Measurements from ENCODE around the gene WASL.
"Not testable (repeated sequence)": the region's sequence is repeated elsewhere in the genome, so short reads cannot be mapped to it uniquely, and the experiment has no call there.

WASL gene

DNA sequence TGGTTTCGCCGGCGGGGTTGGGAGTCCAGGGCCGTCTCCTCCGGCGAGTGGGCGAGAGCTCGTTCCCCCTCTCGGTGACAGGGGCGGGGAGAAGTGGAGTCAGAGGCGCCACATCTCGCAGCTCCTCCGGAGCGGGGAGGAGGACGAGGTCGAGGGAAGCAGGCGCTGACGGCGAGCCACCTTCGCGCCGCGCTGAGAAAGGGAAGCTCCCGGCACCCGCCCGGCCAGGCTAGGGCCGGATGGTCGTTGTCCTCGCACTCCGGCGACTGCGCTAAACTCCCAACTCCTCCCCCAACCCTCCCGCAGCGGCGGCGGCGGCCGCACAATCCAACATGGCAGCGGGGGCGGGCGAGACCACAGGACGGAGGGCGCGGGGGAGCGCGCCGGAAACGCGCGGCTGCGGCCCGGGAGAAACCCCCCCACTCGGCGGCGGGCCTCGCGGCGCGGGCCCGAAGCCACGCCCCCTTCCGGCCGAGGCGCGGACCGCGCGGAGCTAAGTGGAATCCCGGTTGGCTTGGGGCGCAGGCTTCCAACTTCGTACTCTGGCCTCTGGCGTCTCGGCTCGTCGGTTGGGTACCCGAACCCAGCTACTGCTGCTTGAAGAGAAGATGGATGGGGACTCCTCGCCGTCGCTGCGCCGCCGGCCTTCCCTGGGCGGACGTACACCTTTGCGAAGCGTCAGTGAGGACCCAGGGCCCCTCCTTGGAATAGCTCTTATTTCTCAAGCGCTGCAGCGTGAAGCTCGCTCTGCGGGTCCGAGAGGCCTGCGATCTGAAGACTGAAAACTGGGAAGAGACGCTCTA lies at the start of gene WASL:
Gene WASL (minus strand): TSS at position 270 of the 803 bp plus-strand sequence. CDS start 269 bp downstream, at position 1.
- TF ChIP-seq, protein P1, sequence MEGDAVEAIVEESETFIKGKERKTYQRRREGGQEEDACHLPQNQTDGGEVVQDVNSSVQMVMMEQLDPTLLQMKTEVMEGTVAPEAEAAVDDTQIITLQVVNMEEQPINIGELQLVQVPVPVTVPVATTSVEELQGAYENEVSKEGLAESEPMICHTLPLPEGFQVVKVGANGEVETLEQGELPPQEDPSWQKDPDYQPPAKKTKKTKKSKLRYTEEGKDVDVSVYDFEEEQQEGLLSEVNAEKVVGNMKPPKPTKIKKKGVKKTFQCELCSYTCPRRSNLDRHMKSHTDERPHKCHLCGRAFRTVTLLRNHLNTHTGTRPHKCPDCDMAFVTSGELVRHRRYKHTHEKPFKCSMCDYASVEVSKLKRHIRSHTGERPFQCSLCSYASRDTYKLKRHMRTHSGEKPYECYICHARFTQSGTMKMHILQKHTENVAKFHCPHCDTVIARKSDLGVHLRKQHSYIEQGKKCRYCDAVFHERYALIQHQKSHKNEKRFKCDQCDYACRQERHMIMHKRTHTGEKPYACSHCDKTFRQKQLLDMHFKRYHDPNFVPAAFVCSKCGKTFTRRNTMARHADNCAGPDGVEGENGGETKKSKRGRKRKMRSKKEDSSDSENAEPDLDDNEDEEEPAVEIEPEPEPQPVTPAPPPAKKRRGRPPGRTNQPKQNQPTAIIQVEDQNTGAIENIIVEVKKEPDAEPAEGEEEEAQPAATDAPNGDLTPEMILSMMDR (conservative IDR thresholded peaks at IDR 0.05; ENCODE audit: low read depth, low read length): no peak
- DNase-seq (ENCODE audit: low read depth): peak; percentile 92
- H3K4me3 ChIP-seq (ENCODE audit: low read depth, low read length): peak within 1 kb of the TSS; percentile 78

DNA sequence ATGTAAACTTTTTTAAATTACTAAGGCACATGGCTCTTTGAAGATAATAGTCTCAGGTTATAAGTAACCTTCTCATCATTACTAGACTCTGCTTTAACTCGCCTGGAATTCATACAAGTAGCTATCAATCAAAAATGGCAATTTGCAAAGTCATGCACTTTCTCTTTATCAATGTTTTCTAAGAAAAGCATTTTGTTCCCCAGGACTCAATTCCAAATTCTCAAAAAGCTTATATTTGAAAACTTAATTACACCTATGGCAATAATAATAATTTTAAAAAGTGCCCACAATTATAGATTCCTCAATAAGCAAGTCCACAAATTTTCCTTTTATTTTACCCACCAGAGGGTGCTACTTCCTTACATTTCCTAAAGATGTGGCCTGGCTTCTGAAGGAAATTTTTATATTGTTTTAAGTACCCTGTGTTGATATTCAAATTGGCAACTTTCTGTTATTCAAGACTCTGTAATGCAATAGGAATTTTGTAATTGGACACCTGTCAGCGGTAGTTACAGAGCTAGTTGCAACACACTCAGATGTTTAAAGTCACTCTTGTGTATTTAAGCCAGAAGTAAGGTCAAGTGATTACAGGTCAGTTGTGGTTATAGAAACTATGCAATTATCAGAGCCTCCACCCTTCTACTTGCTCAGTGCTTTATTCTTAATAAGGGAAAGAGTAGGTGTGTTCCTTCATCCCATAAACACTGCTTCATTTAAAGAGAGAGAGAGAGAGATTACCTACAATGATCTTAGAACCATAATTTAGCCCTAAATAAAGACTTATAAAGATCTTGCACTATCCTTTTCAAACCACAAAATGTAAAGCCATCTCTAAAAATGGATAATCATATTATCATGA lies 49.1 kb upstream of the WASL start:
- no peak overlapping the region for H3K4me3 ChIP-seq (ENCODE audit: low read depth, low read length)
- DNase-seq (ENCODE audit: low read depth): peak; percentile 96
- TF ChIP-seq, protein P1 (conservative IDR thresholded peaks at IDR 0.05; ENCODE audit: low read depth, low read length): peak; percentile 54

DNA sequence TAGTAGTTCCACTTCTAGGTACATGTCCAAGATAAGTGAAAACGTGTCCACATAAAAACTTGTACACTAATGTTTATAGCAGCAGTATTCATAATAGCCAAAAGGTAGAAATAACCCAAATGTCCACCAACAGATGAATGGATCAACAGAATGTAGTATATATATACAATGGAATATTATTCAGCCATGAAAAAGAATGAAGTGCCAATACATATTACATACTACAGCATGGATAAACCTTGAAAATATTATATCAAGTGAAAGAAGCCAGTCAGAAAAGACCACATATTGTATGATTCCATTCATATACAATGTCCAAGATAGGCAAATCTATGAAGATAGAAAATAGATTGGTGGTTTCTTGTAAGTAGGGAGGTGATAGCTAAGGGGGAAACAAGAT lies 47.8 kb upstream of the WASL start:
- TF ChIP-seq, protein P1 (conservative IDR thresholded peaks at IDR 0.05; ENCODE audit: low read depth, low read length): no peak
- no peak for DNase-seq (ENCODE audit: low read depth)
- H3K4me3 ChIP-seq (ENCODE audit: low read depth, low read length): no peak overlapping the region

DNA sequence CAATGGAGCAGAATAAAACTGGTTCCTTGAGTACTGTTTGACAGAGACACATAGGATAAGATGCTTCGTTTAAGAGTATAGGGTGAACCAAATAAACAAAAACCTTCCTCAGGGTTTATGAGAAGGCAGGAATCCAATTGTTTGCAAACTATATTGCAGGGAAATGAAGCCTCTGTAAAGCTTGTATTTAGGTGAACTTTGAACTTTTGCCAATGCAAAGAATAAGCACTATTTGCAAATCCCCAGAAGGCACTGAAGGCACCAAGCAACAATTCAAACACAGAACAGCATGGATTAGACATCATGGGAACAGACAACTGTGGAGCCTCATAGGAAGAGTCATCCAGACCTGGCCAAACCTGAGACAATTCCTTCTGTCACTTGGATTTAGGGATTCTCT lies 47.1 kb upstream of the WASL start:
- no peak for DNase-seq (ENCODE audit: low read depth)
- no peak overlapping the region for H3K4me3 ChIP-seq (ENCODE audit: low read depth, low read length)
- TF ChIP-seq, protein P1 (conservative IDR thresholded peaks at IDR 0.05; ENCODE audit: low read depth, low read length): no peak

DNA sequence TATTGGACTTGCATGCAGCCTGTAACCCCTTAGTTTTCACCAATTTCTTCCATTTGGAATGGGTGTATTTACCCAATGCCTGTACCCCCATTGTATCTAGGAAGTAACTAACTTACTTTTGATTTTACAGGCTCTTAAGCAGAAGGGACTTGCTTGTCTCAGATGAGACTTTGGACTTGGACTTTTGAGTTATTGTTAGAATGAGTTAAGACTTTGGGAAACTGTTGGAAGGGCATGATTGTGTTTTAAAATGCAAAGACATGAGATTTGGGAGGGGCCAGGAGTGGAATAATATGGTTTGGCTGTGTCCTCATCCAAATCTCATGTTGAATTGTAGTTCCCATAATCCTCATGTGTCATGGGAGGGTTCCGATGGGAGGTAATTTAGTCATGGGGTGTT lies 46.3 kb upstream of the WASL start:
- not testable (repeated sequence) for DNase-seq (ENCODE audit: low read depth); H3K4me3 ChIP-seq (ENCODE audit: low read depth, low read length)

DNA sequence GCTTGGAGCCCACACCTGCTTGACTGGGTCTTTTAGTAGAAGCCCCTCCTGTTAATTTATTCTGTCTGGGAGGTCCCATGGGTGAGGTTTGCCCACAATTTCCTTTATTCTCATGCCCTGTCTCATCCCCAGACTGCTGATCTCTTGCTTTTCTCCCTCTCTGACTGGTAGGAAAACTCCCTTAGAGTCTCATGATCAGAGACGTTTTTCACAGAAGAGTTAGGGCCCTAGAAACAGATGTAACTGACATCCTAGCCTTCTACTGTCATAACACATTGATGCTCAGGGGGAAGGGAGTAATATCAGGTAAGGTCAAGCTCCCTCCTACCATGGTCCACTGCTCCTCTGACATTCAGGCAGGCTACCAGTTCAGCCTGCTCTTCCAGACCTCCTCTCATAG lies 43.7 kb upstream of the WASL start:
- no peak for DNase-seq (ENCODE audit: low read depth)
- TF ChIP-seq, protein P1 (conservative IDR thresholded peaks at IDR 0.05; ENCODE audit: low read depth, low read length): no peak

DNA sequence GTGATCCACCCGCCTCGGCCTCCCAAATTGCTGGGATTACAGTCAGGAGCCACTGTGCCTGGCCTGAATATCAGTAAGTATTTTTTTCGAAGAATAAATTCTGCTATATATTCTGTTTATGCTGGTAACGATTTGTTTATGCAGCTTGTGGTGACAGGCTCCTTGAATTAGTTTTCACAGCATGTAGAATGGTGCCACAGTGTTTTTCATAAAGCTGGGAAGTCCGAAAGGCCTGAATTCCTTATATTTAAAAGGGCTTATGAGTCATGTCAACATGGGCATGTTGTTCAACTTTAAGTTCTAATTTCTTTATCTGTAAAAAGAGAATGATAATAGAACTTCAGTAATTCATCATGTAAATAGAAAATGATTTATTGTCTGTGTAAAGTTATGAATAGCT lies 42.2 kb upstream of the WASL start:
- no peak for DNase-seq (ENCODE audit: low read depth)
- no peak overlapping the region for H3K4me3 ChIP-seq (ENCODE audit: low read depth, low read length)
- TF ChIP-seq, protein P1 (conservative IDR thresholded peaks at IDR 0.05; ENCODE audit: low read depth, low read length): no peak

More for the DNA sequence above, 43.7 kb upstream of the WASL start:
- no peak overlapping the region for H3K4me3 ChIP-seq (ENCODE audit: low read depth, low read length)
